HepG2 (cell line): ENCODE measurements around the gene GDNF. TPM values are rescaled to one million over a fixed set of nuclear protein-coding genes. Genes with fewer than 3 reads are reported as not detected.

Experiments used
- ATF1 ChIP-seq: IDR thresholded peaks from 2 replicates; pipeline ENCODE4 v1.6.1; 2016; ENCODE audit warnings: mild to moderate bottlenecking, control low read depth
- EHMT2 ChIP-seq: fragments of 200-600 bp; sonication (generic); IDR thresholded peaks from 2 replicates; pipeline ENCODE4 v1.7.0; 2017; ENCODE audit warnings: antibody characterized with exemption, low read depth, low read length, borderline replicate concordance
- FOXK1 ChIP-seq: sonication (generic); formaldehyde crosslinking; IDR thresholded peaks from 2 replicates; pipeline ENCODE4 v1.4.0; 2020; ENCODE audit warnings: low read depth, missing genetic modification reagents, borderline replicate concordance
- HDAC1 ChIP-seq: sonication (generic); formaldehyde crosslinking; IDR thresholded peaks from 2 replicates; pipeline ENCODE4 v1.5.1; 2020; ENCODE audit warnings: mild to moderate bottlenecking, missing genetic modification reagents
- HES4 ChIP-seq: sonication (generic); formaldehyde crosslinking; IDR thresholded peaks from 2 replicates; pipeline ENCODE4 v1.9.0; 2021; ENCODE audit warnings: mild to moderate bottlenecking, missing genetic modification reagents, borderline replicate concordance
- HNF4A ChIP-seq: sonication (generic); formaldehyde crosslinking; IDR thresholded peaks from 2 replicates; pipeline ENCODE4 v1.4.0; 2020; ENCODE audit warnings: missing genetic modification reagents
- KAT7 ChIP-seq: IDR thresholded peaks from 2 replicates; pipeline ENCODE4 v1.6.1; 2018; ENCODE audit warnings: borderline replicate concordance, missing compliant biosample characterization
- LCORL ChIP-seq, 2 experiments: fragments of 450-650 bp in 1 of 2; sonication (generic) in 1 of 2; formaldehyde crosslinking in 1 of 2; IDR thresholded peaks; 2 replicates each; pipeline versions ENCODE4 v1.5.0 to v1.6.1; 2017 to 2020; ENCODE audit warnings: antibody characterized with exemption in 1 of 2, missing genetic modification reagents in 1 of 2
- MIER2 ChIP-seq: IDR thresholded peaks from 2 replicates; pipeline ENCODE4 v1.6.1; 2016; ENCODE audit warnings: missing biosample characterization, missing genetic modification reagents
- NBN ChIP-seq: fragments of 450-650 bp; conservative IDR thresholded peaks from 2 replicates; pipeline ENCODE4 v1.6.1; 2017
- RFX3 ChIP-seq: IDR thresholded peaks from 2 replicates; pipeline ENCODE4 v1.6.1; 2016; ENCODE audit warnings: missing biosample characterization, missing genetic modification reagents
- SIX1 ChIP-seq: sonication (generic); formaldehyde crosslinking; IDR thresholded peaks from 2 replicates; pipeline ENCODE4 v1.4.0; 2020; ENCODE audit warnings: missing genetic modification reagents, borderline replicate concordance
- STAG1 ChIP-seq: sonication (generic); formaldehyde crosslinking; IDR thresholded peaks from 2 replicates; pipeline ENCODE4 v1.4.0; 2020; ENCODE audit warnings: missing genetic modification reagents
- TAF1 ChIP-seq: sonication (generic); formaldehyde crosslinking; IDR thresholded peaks from 2 replicates; pipeline ENCODE4 v1.4.0; 2020; ENCODE audit warnings: missing genetic modification reagents
- TCF12 ChIP-seq, 2 experiments: fragments of 450-650 bp in 1 of 2; sonication (generic) in 1 of 2; formaldehyde crosslinking in 1 of 2; IDR thresholded peaks; 2 replicates each; pipeline versions ENCODE4 v1.6.1 to v1.8.0; 2017 to 2022; ENCODE audit warnings: antibody characterized with exemption in 1 of 2, mild to moderate bottlenecking in 1 of 2, missing genetic modification reagents in 1 of 2, moderate library complexity in 1 of 2
- U2AF2 ChIP-seq: fragments of 200-400 bp; formaldehyde crosslinking; IDR thresholded peaks from 2 replicates; pipeline ENCODE4 v1.6.1; 2017; ENCODE audit warnings: low read depth, mild to moderate bottlenecking, low read length
- UBTF ChIP-seq: sonication (generic); formaldehyde crosslinking; IDR thresholded peaks from 2 replicates; pipeline ENCODE4 v1.4.0; 2020; ENCODE audit warnings: mild to moderate bottlenecking, missing genetic modification reagents
- ZNF724P ChIP-seq: sonication (generic); formaldehyde crosslinking; IDR thresholded peaks from 2 replicates; pipeline ENCODE4 v1.8.0; 2022; ENCODE audit warnings: missing genetic modification reagents, borderline replicate concordance
- polyA plus RNA-seq, 8 experiments: library from polyadenylated mRNA; depleted of rRNA in 3 of 8; stranded (reverse) in 7 of 8; unstranded in 1 of 8; fragments of >200 nt; fragmentation: Illumina TruSeq in 4 of 8; extraction: Trizol in 4 of 8; gene quantifications; 2 replicates each; pipeline versions ENCODE4 v1.2.1 to v1.2.3, GENCODE V29; 2011 to 2016; ENCODE audit warnings: low read depth in 4 of 8, missing spikeins in 1 of 8, mixed read lengths in 1 of 8; ENCODE audit not compliant: insufficient read depth in 1 of 8
- total RNA-seq, 5 experiments: library from RNA; depleted of rRNA; stranded (reverse); fragments of >200 nt; fragmentation: Illumina TruSeq; extraction: Trizol; gene quantifications; 2 replicates each; pipeline ENCODE4 v1.2.3, GENCODE V29; 2016; ENCODE audit warnings: low read depth in 1 of 5
- TF ChIP-seq, protein P1 (sequence below): sonication (generic); formaldehyde crosslinking; IDR thresholded peaks from 2 replicates; pipeline ENCODE4 v1.9.0; 2021; ENCODE audit warnings: missing genetic modification reagents, mild to moderate bottlenecking, borderline replicate concordance
- TF ChIP-seq, protein P2 (sequence below): sonication (generic); formaldehyde crosslinking; IDR thresholded peaks from 2 replicates; pipeline ENCODE4 v1.8.1; 2022; ENCODE audit warnings: low read depth, mild to moderate bottlenecking, missing genetic modification reagents
- TF ChIP-seq, protein P3 (sequence below): IDR thresholded peaks from 2 replicates; pipeline ENCODE4 v1.6.1; 2012; ENCODE audit warnings: low read depth, low read length, improper control_type of control experiment

GDNF gene
- total and polyA plus RNA-seq, 2 of the 13 experiments (the other 11 are each of a cell fraction or from before 2014, with no cell fraction given) = 0.24 to 0.46 TPM

- TF ChIP-seq STAG1 (CRISPR knock-in tag) = no peak
- no peak for TF ChIP-seq TAF1 (CRISPR knock-in tag)
- TF ChIP-seq MIER2 (CRISPR knock-in tag) = no peak
- TF ChIP-seq NBN = no peak
- no peak for TF ChIP-seq FOXK1 (CRISPR knock-in tag)
- no peak for TF ChIP-seq ATF1 (CRISPR knock-in tag)
- TF ChIP-seq HES4 (CRISPR knock-in tag) = no peak
- no peak for TF ChIP-seq KAT7 (CRISPR knock-in tag)
- peak; percentile 61 for TF ChIP-seq HNF4A
- TF ChIP-seq RFX3 (CRISPR knock-in tag) = no peak
- TF ChIP-seq SIX1 (CRISPR knock-in tag) = no peak
- TF ChIP-seq LCORL (IDR thresholded peaks at IDR 0.05) = no peak
- TF ChIP-seq LCORL (CRISPR knock-in tag; IDR thresholded peaks at IDR 0.05) = no peak
- TF ChIP-seq, protein P1, sequence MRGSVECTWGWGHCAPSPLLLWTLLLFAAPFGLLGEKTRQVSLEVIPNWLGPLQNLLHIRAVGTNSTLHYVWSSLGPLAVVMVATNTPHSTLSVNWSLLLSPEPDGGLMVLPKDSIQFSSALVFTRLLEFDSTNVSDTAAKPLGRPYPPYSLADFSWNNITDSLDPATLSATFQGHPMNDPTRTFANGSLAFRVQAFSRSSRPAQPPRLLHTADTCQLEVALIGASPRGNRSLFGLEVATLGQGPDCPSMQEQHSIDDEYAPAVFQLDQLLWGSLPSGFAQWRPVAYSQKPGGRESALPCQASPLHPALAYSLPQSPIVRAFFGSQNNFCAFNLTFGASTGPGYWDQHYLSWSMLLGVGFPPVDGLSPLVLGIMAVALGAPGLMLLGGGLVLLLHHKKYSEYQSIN = no peak
- no peak for TF ChIP-seq TCF12 (IDR thresholded peaks at IDR 0.05)
- TF ChIP-seq TCF12 (CRISPR knock-in tag; IDR thresholded peaks at IDR 0.05) = no peak
- no peak for TF ChIP-seq HDAC1 (CRISPR knock-in tag)
- TF ChIP-seq, protein P2, sequence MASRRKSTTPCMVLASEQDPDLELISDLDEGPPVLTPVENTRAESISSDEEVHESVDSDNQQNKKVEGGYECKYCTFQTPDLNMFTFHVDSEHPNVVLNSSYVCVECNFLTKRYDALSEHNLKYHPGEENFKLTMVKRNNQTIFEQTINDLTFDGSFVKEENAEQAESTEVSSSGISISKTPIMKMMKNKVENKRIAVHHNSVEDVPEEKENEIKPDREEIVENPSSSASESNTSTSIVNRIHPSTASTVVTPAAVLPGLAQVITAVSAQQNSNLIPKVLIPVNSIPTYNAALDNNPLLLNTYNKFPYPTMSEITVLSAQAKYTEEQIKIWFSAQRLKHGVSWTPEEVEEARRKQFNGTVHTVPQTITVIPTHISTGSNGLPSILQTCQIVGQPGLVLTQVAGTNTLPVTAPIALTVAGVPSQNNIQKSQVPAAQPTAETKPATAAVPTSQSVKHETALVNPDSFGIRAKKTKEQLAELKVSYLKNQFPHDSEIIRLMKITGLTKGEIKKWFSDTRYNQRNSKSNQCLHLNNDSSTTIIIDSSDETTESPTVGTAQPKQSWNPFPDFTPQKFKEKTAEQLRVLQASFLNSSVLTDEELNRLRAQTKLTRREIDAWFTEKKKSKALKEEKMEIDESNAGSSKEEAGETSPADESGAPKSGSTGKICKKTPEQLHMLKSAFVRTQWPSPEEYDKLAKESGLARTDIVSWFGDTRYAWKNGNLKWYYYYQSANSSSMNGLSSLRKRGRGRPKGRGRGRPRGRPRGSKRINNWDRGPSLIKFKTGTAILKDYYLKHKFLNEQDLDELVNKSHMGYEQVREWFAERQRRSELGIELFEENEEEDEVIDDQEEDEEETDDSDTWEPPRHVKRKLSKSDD (CRISPR knock-in tag) = no peak
- TF ChIP-seq U2AF2 = no peak
- no peak for TF ChIP-seq UBTF (CRISPR knock-in tag)
- no peak for TF ChIP-seq ZNF724P
- TF ChIP-seq, protein P3, sequence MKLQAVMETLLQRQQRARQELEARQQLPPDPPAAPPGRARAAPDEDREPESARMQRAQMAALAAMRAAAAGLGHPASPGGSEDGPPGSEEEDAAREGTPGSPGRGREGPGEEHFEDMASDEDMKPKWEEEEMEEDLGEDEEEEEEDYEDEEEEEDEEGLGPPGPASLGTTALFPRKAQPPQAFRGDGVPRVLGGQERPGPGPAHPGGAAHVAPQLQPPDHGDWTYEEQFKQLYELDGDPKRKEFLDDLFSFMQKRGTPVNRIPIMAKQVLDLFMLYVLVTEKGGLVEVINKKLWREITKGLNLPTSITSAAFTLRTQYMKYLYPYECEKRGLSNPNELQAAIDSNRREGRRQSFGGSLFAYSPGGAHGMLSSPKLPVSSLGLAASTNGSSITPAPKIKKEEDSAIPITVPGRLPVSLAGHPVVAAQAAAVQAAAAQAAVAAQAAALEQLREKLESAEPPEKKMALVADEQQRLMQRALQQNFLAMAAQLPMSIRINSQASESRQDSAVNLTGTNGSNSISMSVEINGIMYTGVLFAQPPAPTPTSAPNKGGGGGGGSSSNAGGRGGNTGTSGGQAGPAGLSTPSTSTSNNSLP = 0 out of 2 replicates have a peak, but pooled peaks have one; percentile 9
- TF ChIP-seq EHMT2 = no peak
Measured at GRCh38 chr5:37831821-37832534, 7.9 kb downstream of the GDNF start (continued).
